Small intestine (tissue), 7 donors: ENCODE measurements around the gene ZNRF3. TPM values are rescaled to one million over a fixed set of nuclear protein-coding genes. Genes with fewer than 3 reads are reported as not detected.

Source experiments
- DNase-seq, 2 donors: peaks; one replicate each; pipeline versions ENCODE4 v3.0.0 to v3.0.0-alpha.2; 2013
- FAIRE-seq: peaks from 2 replicates; lab custom pipeline; 2012; peaks lifted over from hg19 to GRCh38; lab: Jason Lieb, UNC
- H3K27ac ChIP-seq, 3 donors: one replicate each; pipeline ENCODE4 v1.5.1; 2013; ENCODE audit warnings: low read length in 2 of 3, mild to moderate bottlenecking in 2 of 3, control low read depth in 1 of 3, inconsistent platforms in 1 of 3, low read depth in 1 of 3, moderate library complexity in 1 of 3
- H3K27me3 ChIP-seq, 3 donors: one replicate each; pipeline ENCODE4 v1.6.1; 2013; ENCODE audit warnings: low read length in 3 of 3, inconsistent platforms in 1 of 3; ENCODE audit not compliant: control insufficient read depth in 3 of 3, insufficient read depth in 3 of 3
- H3K36me3 ChIP-seq, 3 donors: one replicate each; pipeline ENCODE4 v1.6.1; 2013; ENCODE audit warnings: low read length in 3 of 3, inconsistent platforms in 1 of 3, low read depth in 1 of 3, mild to moderate bottlenecking in 1 of 3, moderate library complexity in 1 of 3; ENCODE audit not compliant: control insufficient read depth in 3 of 3, insufficient read depth in 2 of 3
- H3K4me1 ChIP-seq, 3 donors: one replicate each; pipeline ENCODE4 v1.6.1; 2013; ENCODE audit warnings: low read length in 2 of 3, inconsistent platforms in 1 of 3, low read depth in 1 of 3, mild to moderate bottlenecking in 1 of 3, moderate library complexity in 1 of 3; ENCODE audit not compliant: control insufficient read depth in 3 of 3, insufficient read depth in 2 of 3
- H3K4me3 ChIP-seq, 3 donors: one replicate each; pipeline ENCODE4 v1.5.1; 2013; ENCODE audit warnings: low read length in 3 of 3, control low read depth in 1 of 3, inconsistent platforms in 1 of 3, low read depth in 1 of 3, mild to moderate bottlenecking in 1 of 3, moderate library complexity in 1 of 3
- H3K9me3 ChIP-seq, 2 donors: one replicate each; pipeline ENCODE4 v1.6.1; 2013; ENCODE audit warnings: low read depth in 1 of 2, low read length in 1 of 2; ENCODE audit not compliant: control insufficient read depth in 2 of 2, insufficient read depth in 1 of 2
- WGBS, 3 donors: extraction: QIAGEN DNeasy Blood & Tissue Kit; methylation state at CpG; one replicate each; pipeline ENCODE4 v1.1.7; 2013; 5-methylcytosine and 5-hydroxymethylcytosine counted together
- polyA plus RNA-seq, 4 donors: library from polyadenylated mRNA; stranded (reverse) in 3 of 4; unstranded in 1 of 4; fragments of 200-250 nt in 3 of 4; fragments of 120-200 nt in 1 of 4; gene quantifications; one replicate each; pipeline versions ENCODE4 v1.2.1 to v1.2.3, GENCODE V29; 2013
- donor health status: healthy with polysubstance abuse.
- donor health status: control.
- donor health status: control.
- donor health status: Bipolar disorder and iron deficiency.
- donor health status: healthy.

ZNRF3 gene
- polyA plus RNA-seq, 4 donors: 0.22 to 9.1 (median 4.2) TPM

GRCh38 chr22:29072193-29072978 is 189.0 kb downstream of the ZNRF3 start:
- DNase-seq (peak; percentile 95 to 97), FAIRE-seq (no peak)
- Histone ChIP-seq H3K36me3 (no peaks in the 10 kb centered on the region), H3K27me3 (no peaks in the 10 kb centered on the region), H3K27ac (peak overlapping the region in 1 of 3 donors; percentile 66), H3K4me3 (peak overlapping the region in 2 of 3 donors; percentile 42 to 87), H3K9me3 (no peaks in the 10 kb centered on the region), H3K4me1 (peaks cover 0 to 28% (median 0%) of the 10 kb centered on the region in 3 donors)
- WGBS, 3 donors: 20 to 35% (median 27%) methylated on average over 23 to 41 of the region's 41 CpGs

GRCh38 chr22:29072979-29073617 is 189.7 kb downstream of the ZNRF3 start, which contains the start of gene KREMEN1:
TSS of gene KREMEN1 (plus strand) at chr22:29073035. CDS start at chr22:29073131, 96 bp downstream.
- Histone ChIP-seq H3K27ac (peak within 1 kb of the TSS; percentile 37 to 66 (median 53)), H3K4me3 (peak within 1 kb of the TSS; percentile 69 to 89 (median 87)), H3K9me3 (no peaks in the 10 kb centered on the region), H3K27me3 (no peaks in the 10 kb centered on the region), H3K36me3 (no peaks in the 10 kb centered on the region), H3K4me1 (peaks cover 0 to 28% (median 0%) of the 10 kb centered on the region in 3 donors)
- FAIRE-seq (no peak), DNase-seq (peak in 1 of 2 donors; percentile 59)
- WGBS, 3 donors: 1% methylated on average over 14 to 76 of the region's 76 CpGs

- 2 to 4% (median 3%) methylated on average over 40 to 53 of the region's 53 CpGs for WGBS, 3 donors
- Histone ChIP-seq H3K4me3 (peak overlapping the region; percentile 69 to 89 (median 87)), H3K9me3 (no peaks in the 10 kb centered on the region), H3K27ac (peak overlapping the region in 2 of 3 donors; percentile 31 to 53), H3K27me3 (no peaks in the 10 kb centered on the region), H3K36me3 (no peaks in the 10 kb centered on the region), H3K4me1 (peaks cover 0 to 28% (median 0%) of the 10 kb centered on the region in 3 donors)
- no peak for FAIRE-seq
- DNase-seq: peak; percentile 52 to 83
These were observed 190.4 kb downstream of the ZNRF3 start for GRCh38 chr22:29073618-29074275.

DNA sequence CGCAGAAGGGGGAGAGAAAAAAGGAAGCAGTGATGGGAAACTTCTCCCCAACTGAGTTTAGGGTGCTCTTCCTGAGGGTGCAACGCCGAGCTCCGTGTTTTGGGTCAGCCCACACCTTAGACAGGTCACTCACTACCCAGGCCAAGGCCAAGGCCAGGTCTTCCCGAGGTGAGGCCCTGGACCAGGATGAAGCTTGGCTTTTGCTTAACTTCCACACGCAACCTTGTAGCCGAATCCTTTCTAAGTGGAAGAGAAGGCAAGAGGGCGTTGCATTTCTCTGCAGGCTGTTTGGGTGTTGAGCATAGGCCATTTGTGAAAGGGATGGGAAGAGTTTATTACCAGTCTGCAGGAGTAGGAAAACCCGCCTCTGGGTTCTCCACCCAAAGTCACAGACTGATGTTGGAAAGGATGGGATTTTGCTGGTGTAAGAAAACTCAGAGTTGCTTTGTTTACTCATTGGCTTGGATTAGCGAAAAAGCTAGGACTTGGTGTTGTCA is 191.0 kb downstream of the ZNRF3 start:
- Histone ChIP-seq H3K27ac (peak overlapping the region in 2 of 3 donors; percentile 31 to 53), H3K27me3 (no peaks in the 10 kb centered on the region), H3K4me1 (peaks cover 0 to 25% (median 5%) of the 10 kb centered on the region in 3 donors), H3K36me3 (peaks cover 0 to 3% (median 0%) of the 10 kb centered on the region in 3 donors), H3K9me3 (no peaks in the 10 kb centered on the region), H3K4me3 (peak overlapping the region in 2 of 3 donors; percentile 87 to 89)
- FAIRE-seq (no peak), DNase-seq (peak in 1 of 2 donors; percentile 20)
- 27 to 42% (median 40%) methylated on average over 10 of the region's 10 CpGs for WGBS, 3 donors

DNA sequence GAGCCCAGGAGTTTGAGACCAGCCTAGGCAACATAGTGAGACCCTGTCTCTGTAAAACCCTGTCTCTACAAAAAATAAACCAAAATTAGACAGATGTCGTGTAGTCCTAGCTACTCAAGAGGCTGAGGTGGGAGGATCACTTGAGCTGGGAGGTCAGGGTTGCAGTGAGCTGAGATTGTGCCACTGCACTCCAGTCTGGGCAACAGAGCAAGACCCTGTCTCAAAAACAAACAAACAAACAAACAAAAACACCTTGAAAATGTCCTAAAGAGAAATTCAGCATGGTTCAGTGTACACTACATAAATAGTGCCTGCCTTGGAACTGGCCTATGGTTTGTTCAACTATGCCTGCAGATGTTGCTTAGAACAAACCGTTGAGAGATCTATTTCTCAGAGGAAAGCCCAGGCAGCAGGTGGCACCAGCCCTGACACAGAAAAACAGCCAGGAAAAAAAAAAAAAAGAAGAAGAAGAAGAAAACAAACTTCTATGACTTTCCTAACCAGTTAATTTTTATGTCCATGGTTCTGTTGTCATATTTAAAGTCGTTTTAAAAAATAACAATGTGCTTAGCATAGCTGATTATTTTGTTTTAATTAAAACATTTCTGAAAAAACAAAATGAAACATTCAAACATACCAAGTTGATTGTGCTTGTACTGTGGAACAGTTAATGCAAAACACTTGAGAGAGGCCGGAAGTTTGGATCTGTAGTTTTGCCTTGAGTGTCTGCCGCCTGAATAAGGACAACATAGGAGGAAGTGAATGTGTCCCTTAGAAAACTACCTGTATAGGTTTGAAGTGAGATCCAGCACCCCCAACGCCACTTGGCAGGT is 194.9 kb downstream of the ZNRF3 start:
- Histone ChIP-seq H3K27me3 (no peaks in the 10 kb centered on the region), H3K4me3 (no peak overlapping the region), H3K9me3 (no peaks in the 10 kb centered on the region), H3K36me3 (peaks cover 0 to 3% (median 0%) of the 10 kb centered on the region in 3 donors), H3K4me1 (peaks cover 3 to 5% (median 4%) of the 10 kb centered on the region in 3 donors), H3K27ac (peak overlapping the region in 1 of 3 donors; percentile 59)
- WGBS, 3 donors: 47 to 58% (median 53%) methylated on average over 6 of the region's 6 CpGs
- no peak for FAIRE-seq
- no peak for DNase-seq

DNA sequence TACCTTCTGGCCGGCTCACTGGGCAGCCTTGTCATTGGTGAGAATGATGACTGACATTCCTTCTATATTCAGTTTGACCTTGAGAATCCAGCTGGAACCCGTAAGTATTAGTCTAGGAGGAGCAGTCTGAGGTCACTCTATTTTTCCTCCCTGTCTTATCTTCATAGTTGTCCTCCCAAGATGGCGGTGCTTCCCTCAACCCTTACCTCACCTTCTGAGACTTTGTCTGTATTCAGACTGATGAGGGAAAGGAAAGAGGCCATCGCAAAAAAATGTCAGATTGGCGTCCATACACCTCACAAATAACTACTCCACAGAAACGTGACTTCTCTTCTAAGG is 195.5 kb downstream of the ZNRF3 start:
- Histone ChIP-seq H3K9me3 (no peaks in the 10 kb centered on the region), H3K4me1 (peaks cover 3 to 5% (median 4%) of the 10 kb centered on the region in 3 donors), H3K27ac (peak overlapping the region in 1 of 3 donors; percentile 59), H3K27me3 (no peaks in the 10 kb centered on the region), H3K4me3 (no peak overlapping the region), H3K36me3 (peaks cover 0 to 3% (median 0%) of the 10 kb centered on the region in 3 donors)
- DNase-seq (peak in 1 of 2 donors; percentile 20), FAIRE-seq (no peak)
- 29 to 64% (median 42%) methylated on average over 6 of the region's 6 CpGs for WGBS, 3 donors

- H3K4me3 ChIP-seq: no peak overlapping the region
- H3K9me3 ChIP-seq: no peaks in the 10 kb centered on the region
- no peak overlapping the region for H3K27ac ChIP-seq
- peaks cover 0 to 3% (median 0%) of the 10 kb centered on the region in 3 donors for H3K36me3 ChIP-seq
- H3K4me1 ChIP-seq: peaks cover 0 to 5% (median 3%) of the 10 kb centered on the region in 3 donors
- FAIRE-seq: no peak
- 13 to 45% (median 35%) methylated on average over 8 of the region's 8 CpGs for WGBS, 3 donors
- no peaks in the 10 kb centered on the region for H3K27me3 ChIP-seq
- peak in 1 of 2 donors; percentile 85 for DNase-seq
These were observed 196.0 kb downstream of the ZNRF3 start for GRCh38 chr22:29079218-29079901.
